Measurements from ENCODE around the gene RET.

The RET gene

DNA sequence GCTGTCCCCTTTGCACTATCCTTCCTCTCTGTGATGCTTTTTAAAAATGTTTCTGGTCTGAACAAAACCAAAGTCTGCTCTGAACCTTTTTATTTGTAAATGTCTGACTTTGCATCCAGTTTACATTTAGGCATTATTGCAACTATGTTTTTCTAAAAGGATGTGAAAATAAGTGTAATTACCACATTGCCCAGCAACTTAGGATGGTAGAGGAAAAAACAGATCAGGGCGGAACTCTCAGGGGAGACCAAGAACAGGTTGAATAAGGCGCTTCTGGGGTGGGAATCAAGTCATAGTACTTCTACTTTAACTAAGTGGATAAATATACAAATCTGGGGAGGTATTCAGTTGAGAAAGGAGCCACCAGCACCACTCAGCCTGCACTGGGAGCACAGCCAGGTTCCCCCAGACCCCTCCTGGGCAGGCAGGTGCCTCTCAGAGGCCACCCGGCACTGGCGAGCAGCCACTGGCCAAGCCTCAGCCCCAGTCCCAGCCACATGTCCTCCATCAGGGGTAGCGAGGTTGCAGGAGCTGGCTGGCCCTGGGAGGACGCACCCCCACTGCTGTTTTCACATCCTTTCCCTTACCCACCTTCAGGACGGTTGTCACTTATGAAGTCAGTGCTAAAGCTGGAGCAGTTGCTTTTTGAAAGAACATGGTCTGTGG lies 50.0 kb downstream of the RET start:
- H3K27me3 Mint-ChIP-seq, result no peaks in the 10 kb centered on the region
- H3K36me3 Mint-ChIP-seq, result no peaks in the 10 kb centered on the region
- peak overlapping the region; percentile 52 for H3K27ac Mint-ChIP-seq
- H3K9me3 Mint-ChIP-seq, result no peaks in the 10 kb centered on the region
- DNase-seq, result no peak
- H3K4me1 Mint-ChIP-seq, result peaks cover 25 to 26% of the 10 kb centered on the region in 2 donors
- H3K4me3 Mint-ChIP-seq, result no peak overlapping the region
- peak; percentile 58 to 69 for ATAC-seq (replicated peaks)

DNA sequence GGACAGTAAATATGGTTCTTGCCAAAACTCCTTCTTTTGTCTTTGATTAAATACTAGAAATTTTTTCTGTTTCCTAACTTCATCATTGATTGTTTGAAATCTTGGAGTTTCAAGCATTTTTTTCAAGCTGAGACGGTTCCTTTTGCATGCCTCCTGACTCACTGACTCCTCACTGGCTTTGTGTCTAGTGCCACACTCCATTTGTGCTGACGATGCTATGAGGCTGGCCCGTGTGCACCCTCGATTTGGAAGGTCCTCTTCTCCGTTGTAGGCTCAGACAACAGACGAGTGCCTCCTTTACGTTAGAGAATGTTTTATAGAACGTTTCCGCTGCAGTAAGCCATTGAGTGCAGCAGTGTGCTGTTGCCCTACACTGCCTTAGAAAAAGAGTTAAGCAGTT lies 50.6 kb downstream of the RET start:
- Mint-ChIP-seq H3K27me3 (no peaks in the 10 kb centered on the region), H3K36me3 (no peaks in the 10 kb centered on the region), H3K4me1 (peaks cover 21% of the 10 kb centered on the region in 2 donors), H3K4me3 (no peak overlapping the region), H3K27ac (no peak overlapping the region), H3K9me3 (no peaks in the 10 kb centered on the region)
- DNase-seq (no peak), ATAC-seq (replicated peaks) (no peak)

DNA sequence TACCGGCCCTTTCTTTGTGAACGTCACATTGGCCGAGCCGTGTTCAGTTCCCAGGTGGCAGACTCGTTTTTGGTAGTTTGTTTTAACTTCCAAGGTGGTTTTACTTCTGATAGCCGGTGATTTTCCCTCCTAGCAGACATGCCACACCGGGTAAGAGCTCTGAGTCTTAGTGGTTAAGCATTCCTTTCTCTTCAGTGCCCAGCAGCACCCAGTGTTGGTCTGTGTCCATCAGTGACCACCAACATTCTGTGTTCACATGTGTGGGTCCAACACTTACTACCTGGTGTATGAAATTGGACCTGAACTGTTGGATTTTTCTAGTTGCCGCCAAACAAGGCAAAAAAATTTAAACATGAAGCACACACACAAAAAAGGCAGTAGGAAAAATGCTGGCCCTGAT lies 51.5 kb downstream of the RET start:
- DNase-seq, result no peak
- H3K27me3 Mint-ChIP-seq, result no peaks in the 10 kb centered on the region
- no peak overlapping the region for H3K4me3 Mint-ChIP-seq
- H3K9me3 Mint-ChIP-seq, result no peaks in the 10 kb centered on the region
- no peaks in the 10 kb centered on the region for H3K36me3 Mint-ChIP-seq
- H3K4me1 Mint-ChIP-seq, result peaks cover 21 to 25% of the 10 kb centered on the region in 2 donors
- H3K27ac Mint-ChIP-seq, result no peak overlapping the region
- no peak for ATAC-seq (replicated peaks)

DNA sequence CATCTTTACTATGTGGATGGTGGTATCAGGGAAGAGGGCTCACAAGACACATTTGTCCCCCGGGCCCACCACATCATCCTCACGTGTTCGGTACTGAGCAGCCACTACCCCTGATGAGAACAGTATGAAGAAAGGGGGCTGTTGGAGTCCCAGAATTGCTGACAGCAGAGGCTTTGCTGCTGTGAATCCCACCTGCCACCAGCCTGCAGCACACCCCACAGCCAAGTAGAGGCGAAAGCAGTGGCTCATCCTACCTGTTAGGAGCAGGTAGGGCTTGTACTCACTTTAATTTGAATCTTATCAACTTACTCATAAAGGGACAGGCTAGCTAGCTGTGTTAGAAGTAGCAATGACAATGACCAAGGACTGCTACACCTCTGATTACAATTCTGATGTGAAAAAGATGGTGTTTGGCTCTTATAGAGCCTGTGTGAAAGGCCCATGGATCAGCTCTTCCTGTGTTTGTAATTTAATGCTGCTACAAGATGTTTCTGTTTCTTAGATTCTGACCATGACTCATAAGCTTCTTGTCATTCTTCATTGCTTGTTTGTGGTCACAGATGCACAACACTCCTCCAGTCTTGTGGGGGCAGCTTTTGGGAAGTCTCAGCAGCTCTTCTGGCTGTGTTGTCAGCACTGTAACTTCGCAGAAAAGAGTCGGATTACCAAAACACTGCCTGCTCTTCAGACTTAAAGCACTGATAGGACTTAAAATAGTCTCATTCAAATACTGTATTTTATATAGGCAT lies 52.3 kb downstream of the RET start:
- Mint-ChIP-seq H3K4me3 (no peak overlapping the region), H3K27me3 (no peaks in the 10 kb centered on the region), H3K27ac (peak overlapping the region; percentile 21), H3K4me1 (peaks cover 17 to 26% of the 10 kb centered on the region in 2 donors), H3K9me3 (no peaks in the 10 kb centered on the region), H3K36me3 (no peaks in the 10 kb centered on the region)
- no peak for DNase-seq
- ATAC-seq (replicated peaks), result peak; percentile 82

DNA sequence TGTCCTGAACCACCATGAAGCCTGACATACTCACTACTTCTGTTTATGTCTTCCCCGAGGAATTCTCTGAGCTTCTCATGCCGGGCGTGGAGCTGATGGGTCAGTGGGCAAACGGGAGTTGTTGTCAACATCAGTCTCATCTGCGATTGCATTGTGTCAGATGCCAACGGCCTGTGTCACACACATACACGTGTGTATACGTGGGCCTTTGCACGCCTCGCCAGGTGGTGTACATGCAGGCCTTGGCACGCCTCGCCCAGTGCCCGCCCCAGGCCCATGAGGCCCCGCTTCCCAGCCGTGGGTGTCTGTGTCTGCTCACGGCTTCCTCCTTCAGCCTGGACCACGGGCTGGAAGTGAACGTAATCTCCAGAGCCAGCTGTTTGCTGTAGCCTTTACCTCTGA lies 53.9 kb downstream of the RET start:
- Mint-ChIP-seq H3K9me3 (no peaks in the 10 kb centered on the region), H3K4me1 (peaks cover 13 to 39% of the 10 kb centered on the region in 2 donors), H3K4me3 (no peak overlapping the region), H3K27me3 (no peaks in the 10 kb centered on the region), H3K27ac (no peak overlapping the region), H3K36me3 (peaks cover 2 to 5% of the 10 kb centered on the region in 2 donors)
- DNase-seq (no peak), ATAC-seq (replicated peaks) (no peak)

DNA sequence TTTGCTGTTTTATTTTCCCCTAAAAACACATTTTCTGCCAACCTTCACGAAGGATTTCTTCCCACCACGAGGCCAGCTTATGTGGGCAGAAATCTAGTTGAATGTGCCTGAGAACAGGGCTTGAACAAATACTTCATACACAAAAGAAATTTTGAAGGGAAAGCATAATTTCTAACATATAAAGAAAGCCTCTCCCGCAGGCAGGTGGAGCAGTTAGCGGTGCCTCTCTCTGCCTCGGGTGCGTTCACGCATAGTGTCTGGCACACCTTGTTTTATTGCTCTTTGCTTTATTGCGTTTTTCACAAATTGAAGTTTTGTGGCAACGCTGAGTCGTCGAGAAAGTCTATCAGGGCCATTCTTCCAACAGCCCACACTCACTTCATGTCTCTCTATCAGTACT lies 54.4 kb downstream of the RET start:
- H3K4me1 Mint-ChIP-seq, result peaks cover 15 to 43% of the 10 kb centered on the region in 2 donors
- no peaks in the 10 kb centered on the region for H3K9me3 Mint-ChIP-seq
- DNase-seq, result no peak
- no peak overlapping the region for H3K27ac Mint-ChIP-seq
- ATAC-seq (replicated peaks), result no peak
- H3K27me3 Mint-ChIP-seq, result no peaks in the 10 kb centered on the region
- H3K36me3 Mint-ChIP-seq, result peaks cover 2 to 10% of the 10 kb centered on the region in 2 donors
- H3K4me3 Mint-ChIP-seq, result no peak overlapping the region

DNA sequence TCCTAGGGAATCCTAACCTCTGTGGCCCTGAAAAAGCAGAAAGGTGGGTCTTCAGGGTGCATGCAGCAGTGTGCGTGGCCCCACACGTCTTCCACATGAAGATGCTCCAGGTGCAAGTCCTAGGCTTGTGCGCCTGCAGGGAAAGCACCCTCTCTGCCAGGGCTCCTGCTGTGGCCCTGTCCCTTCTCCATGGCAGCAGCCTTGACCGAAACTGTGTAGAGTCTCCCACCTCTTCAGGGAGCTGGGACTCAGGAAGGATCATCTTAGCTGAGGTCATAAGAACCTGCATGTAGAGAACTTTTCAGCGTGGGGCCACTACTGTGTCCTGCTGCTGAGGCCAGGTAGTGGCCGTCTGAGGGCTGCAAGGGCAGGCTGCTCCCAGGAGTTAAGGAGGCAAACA lies 55.0 kb downstream of the RET start:
- Mint-ChIP-seq H3K27ac (no peak overlapping the region), H3K36me3 (peaks cover 2 to 10% of the 10 kb centered on the region in 2 donors), H3K9me3 (no peaks in the 10 kb centered on the region), H3K4me3 (no peak overlapping the region), H3K4me1 (peaks cover 11 to 41% of the 10 kb centered on the region in 2 donors), H3K27me3 (no peaks in the 10 kb centered on the region)
- no peak for ATAC-seq (replicated peaks)
- no peak for DNase-seq

DNA sequence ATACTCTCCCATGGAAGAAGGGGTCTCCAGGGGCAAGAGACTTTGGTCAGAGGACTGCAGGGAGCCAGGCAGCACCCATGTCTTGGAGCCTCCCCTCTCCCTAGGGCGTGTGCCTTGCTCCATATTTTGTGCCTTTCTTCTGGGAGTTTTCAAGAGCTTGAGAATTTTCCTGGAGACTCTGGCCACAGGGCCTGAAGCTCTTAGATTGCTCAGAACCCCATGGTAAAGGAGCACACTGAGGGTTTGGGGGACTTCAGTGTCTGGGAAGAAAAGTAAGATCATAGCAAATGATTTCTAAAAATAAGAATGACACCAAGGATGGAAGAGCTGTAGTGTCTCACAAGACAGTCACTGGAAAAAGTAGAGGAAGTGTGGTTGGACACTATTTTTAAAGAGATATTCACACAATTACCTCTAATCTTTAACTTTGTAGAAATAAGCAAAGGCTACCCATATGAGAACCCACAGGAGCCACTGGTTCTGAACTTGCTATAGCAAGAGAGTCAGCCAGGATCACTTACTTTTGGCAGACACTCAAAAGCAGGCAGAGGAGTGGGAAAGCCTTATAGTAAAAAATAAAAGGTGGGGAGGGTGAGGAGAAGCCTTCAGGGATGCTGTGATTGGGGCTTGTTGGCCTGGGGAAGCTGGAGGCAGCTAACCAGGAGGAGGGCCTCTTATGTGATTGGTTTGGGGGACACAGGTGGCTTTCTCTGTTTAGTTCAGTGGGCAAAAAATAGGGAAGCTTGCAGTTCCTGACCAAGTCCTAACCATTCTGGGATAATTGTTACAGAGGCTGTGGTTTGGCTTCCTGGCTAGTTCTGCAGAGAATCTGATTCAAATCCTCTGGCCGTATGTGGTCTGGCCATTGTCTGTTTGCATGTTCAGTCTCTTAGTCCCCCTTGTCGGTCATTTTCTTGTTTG lies 56.3 kb downstream of the RET start:
- peak overlapping the region; percentile 43 for H3K27ac Mint-ChIP-seq
- H3K4me1 Mint-ChIP-seq, result peaks cover 14 to 46% of the 10 kb centered on the region in 2 donors
- peaks cover 2 to 10% of the 10 kb centered on the region in 2 donors for H3K36me3 Mint-ChIP-seq
- H3K27me3 Mint-ChIP-seq, result no peaks in the 10 kb centered on the region
- no peak for DNase-seq
- H3K4me3 Mint-ChIP-seq, result no peak overlapping the region
- H3K9me3 Mint-ChIP-seq, result no peaks in the 10 kb centered on the region
- ATAC-seq (replicated peaks), result no peak

DNA sequence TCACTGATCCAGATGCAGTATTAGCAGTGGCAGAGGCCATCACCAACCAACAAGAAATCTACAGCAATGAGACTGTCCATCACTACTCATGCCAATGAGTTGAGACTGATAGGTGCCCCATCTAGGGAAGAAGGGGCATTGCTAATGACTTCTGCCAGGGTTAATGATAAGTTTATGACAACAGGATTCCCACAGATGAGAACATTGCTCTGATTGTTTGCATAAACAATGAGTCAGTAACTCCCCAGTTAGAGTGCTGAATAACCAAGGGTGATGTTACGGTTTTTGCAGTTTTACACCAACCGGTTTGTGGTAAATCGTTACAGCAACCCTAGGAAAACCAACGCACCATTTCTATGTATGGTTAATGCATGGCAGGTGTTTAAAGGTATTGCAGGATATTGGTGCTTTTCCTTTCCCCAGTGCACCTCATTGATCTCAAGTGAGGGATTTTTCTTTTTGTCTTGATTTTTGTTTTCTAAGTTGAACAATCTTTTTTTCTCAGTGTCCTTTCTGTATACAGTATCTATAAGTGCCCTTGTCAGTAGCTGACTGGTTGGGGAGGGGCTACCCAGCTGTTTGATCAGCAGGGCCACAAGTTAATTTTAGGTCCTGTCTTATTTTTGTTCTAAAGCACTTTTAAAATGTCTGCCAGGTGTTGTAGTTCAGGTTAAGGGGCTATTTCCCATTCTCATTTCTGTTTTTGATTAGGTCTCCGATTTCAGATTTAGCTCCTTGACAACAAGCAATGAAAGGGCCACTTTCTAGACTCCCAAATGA lies 57.4 kb downstream of the RET start:
- Mint-ChIP-seq H3K27me3 (no peaks in the 10 kb centered on the region), H3K4me1 (peaks cover 15 to 47% of the 10 kb centered on the region in 2 donors), H3K4me3 (no peak overlapping the region), H3K27ac (no peak overlapping the region), H3K36me3 (peaks cover 2 to 10% of the 10 kb centered on the region in 2 donors), H3K9me3 (no peaks in the 10 kb centered on the region)
- ATAC-seq (replicated peaks), result no peak
- DNase-seq, result no peak

DNA sequence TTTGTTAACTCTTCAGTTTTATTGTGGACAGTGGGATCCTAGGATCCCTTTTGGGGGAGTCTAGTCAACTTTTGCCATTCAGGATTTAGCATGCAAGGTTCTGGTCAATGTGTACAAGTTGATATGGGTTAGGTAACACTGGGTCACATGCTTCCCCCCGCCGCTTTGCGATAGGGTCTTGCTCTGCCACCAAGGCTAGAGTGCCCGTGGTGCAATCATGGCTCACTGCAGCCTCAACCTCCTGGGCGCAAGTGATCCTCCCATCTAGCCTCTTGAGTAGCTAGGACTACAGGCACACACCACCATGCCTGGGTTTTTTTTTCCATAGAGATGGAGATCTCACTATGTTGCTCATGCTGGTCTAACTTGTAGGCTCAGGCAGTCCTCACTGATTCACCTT lies 58.2 kb downstream of the RET start:
- DNase-seq, result no peak
- Mint-ChIP-seq H3K27ac (no peak overlapping the region), H3K36me3 (peaks cover 2 to 10% of the 10 kb centered on the region in 2 donors), H3K9me3 (no peaks in the 10 kb centered on the region), H3K27me3 (no peaks in the 10 kb centered on the region), H3K4me3 (no peak overlapping the region), H3K4me1 (peaks cover 20 to 51% of the 10 kb centered on the region in 2 donors)
- no peak for ATAC-seq (replicated peaks)

DNA sequence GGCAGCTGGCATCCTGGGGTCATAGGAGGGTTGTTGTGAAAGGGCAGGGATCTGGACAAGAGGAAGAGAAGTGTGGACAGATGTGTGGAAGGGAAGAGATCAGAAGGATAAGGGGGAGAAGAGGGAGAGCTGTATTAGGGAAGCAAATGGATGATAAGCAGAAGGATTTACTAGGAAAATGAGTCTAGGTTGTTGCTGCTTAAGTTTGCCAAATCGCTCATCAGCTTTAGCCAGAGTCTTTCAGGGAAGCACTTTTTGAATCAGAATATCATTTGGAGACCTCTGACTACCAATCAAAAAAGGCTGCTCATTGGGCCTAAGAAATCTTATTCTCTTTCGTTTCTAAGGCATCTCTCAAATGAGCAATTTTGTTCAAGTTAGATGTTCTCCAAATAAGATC lies 58.8 kb downstream of the RET start:
- no peak for DNase-seq
- Mint-ChIP-seq H3K27ac (no peak overlapping the region), H3K27me3 (no peaks in the 10 kb centered on the region), H3K4me1 (peaks cover 24 to 57% of the 10 kb centered on the region in 2 donors), H3K36me3 (peaks cover 2 to 10% of the 10 kb centered on the region in 2 donors), H3K4me3 (peak overlapping the region in 1 of 2 donors; percentile 45), H3K9me3 (no peaks in the 10 kb centered on the region)
- no peak for ATAC-seq (replicated peaks)

DNA sequence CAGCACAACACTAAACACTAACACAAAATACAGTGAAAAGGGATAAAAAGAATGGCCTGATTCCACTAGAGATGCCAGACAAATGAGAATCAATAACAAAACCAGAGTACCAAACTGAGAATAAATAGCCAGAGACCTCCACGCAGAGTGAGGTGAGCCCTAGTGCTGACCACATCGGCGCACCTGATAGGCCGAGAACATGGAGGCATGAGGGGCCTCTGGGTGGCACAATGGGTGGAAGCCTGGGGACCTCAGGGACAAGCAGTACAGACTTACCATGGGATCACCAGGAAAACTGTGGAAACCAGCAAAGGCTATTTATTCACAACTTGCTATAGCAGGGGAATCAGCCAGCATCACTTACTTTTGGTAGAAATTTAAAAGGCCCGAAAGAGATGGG lies 59.6 kb downstream of the RET start:
- H3K27ac Mint-ChIP-seq, result no peak overlapping the region
- peaks cover 2 to 10% of the 10 kb centered on the region in 2 donors for H3K36me3 Mint-ChIP-seq
- no peaks in the 10 kb centered on the region for H3K9me3 Mint-ChIP-seq
- H3K4me3 Mint-ChIP-seq, result peak overlapping the region; percentile 18 to 45
- no peak for DNase-seq
- H3K4me1 Mint-ChIP-seq, result peaks cover 26 to 65% of the 10 kb centered on the region in 2 donors
- ATAC-seq (replicated peaks), result no peak
- no peaks in the 10 kb centered on the region for H3K27me3 Mint-ChIP-seq

DNA sequence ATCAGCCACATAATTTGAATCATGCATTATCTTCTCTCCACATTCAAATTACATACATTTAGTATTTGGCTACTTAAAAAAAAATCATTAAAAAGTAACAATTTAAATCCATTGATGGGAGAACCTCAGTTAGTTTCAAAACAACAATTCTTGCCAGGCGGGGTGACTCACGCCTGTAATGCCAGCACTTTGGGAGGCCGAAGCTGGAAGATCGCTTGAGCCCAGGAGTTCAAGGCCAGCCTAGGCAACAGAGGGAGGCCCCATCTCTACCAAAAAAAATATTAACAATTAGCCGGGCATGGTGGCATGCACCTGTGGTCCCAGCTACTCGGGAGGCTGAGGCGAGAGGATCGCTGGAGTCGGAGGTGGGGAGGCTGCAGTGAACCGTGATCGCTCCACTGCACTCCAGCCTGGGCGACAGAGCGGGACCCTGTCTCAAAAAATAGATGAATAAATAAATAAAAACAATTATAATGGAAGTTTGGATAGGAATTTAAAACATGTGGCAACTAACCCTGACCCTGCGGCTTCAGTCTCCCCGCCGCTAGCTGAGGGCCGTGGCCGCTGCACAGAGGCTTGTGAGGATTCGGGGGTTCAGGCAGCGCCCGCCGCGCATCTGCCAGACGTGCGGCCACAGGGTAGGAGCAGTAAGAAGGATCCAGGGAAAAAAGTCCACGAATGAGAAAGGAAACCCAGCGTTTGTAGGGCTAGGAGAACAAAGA lies 60.3 kb downstream of the RET start:
- Mint-ChIP-seq H3K27ac (peak overlapping the region; percentile 96), H3K4me3 (peak overlapping the region; percentile 97 to 99), H3K9me3 (no peaks in the 10 kb centered on the region), H3K36me3 (peaks cover 2 to 10% of the 10 kb centered on the region in 2 donors), H3K4me1 (peaks cover 29 to 71% of the 10 kb centered on the region in 2 donors), H3K27me3 (no peaks in the 10 kb centered on the region)
- ATAC-seq (replicated peaks) (no peak), DNase-seq (no peak)

Data from stimulated activated naive B cell treated with anti-CD40 and anti-IgM and Interleukin-4, amounts not matched to agents 10 μg/mL and 1 μg/mL and 100 μg/mL, for 72 hours (primary cell).